ENCODE results near the gene CIC.

- no peak for TF ChIP-seq CTCF (IDR thresholded peaks at IDR 0.05)
- no peak for TF ChIP-seq POLR2A (IDR thresholded peaks at IDR 0.05)
- TF ChIP-seq POLR2AphosphoS5 (IDR thresholded peaks at IDR 0.05): no peak
- TF ChIP-seq EP300 (IDR thresholded peaks at IDR 0.05): no peak
Measured at GRCh38 chr19:42245231-42245630, 23.8 kb upstream of the CIC start.

Data from suprapubic skin (tissue), 4 donors.